Measurements from ENCODE around the gene JARID2.
A peak's percentile ranks its signal among the peaks of the same experiment; 100 is the strongest.
"Not testable (repeated sequence)": the region's sequence is repeated elsewhere in the genome, so short reads cannot be mapped to it uniquely, and the experiment has no call there.

The JARID2 gene

GRCh38 chr6:15265787-15266186, 19.9 kb downstream of the JARID2 start:
- DNase-seq: no peak

- peak; percentile 69 for DNase-seq
Measured at GRCh38 chr6:15266423-15266996, 20.6 kb downstream of the JARID2 start.

GRCh38 chr6:15267221-15267620, 21.4 kb downstream of the JARID2 start:
- no peak for DNase-seq

- DNase-seq: no peak
Measured at GRCh38 chr6:15268137-15268908, 22.5 kb downstream of the JARID2 start.

GRCh38 chr6:15269011-15269410, 23.1 kb downstream of the JARID2 start:
- no peak for DNase-seq

- no peak for DNase-seq
Measured at GRCh38 chr6:15269619-15270018, 23.8 kb downstream of the JARID2 start.

GRCh38 chr6:15270402-15270801, 24.5 kb downstream of the JARID2 start:
- DNase-seq: no peak

- DNase-seq: no peak
Measured at GRCh38 chr6:15272562-15272961, 26.7 kb downstream of the JARID2 start.

- no peak for DNase-seq
Measured at GRCh38 chr6:15274692-15275387, 29.0 kb downstream of the JARID2 start.

- DNase-seq: no peak
Measured at GRCh38 chr6:15276036-15276985, 30.4 kb downstream of the JARID2 start.

- DNase-seq: no peak
Measured at GRCh38 chr6:15279047-15279661, 33.3 kb downstream of the JARID2 start.

- DNase-seq: no peak
Measured at GRCh38 chr6:15280028-15280427, 34.2 kb downstream of the JARID2 start.

- no peak for DNase-seq
Measured at GRCh38 chr6:15280961-15281360, 35.1 kb downstream of the JARID2 start.

GRCh38 chr6:15282334-15282733, 36.5 kb downstream of the JARID2 start:
- DNase-seq: no peak

GRCh38 chr6:15283986-15284361, 38.1 kb downstream of the JARID2 start:
- no peak for DNase-seq

GRCh38 chr6:15284743-15285142, 38.9 kb downstream of the JARID2 start:
- no peak for DNase-seq

GRCh38 chr6:15285682-15286294, 39.9 kb downstream of the JARID2 start:
- no peak for DNase-seq

- DNase-seq: peak; percentile 41
Measured at GRCh38 chr6:15287670-15288375, 42.0 kb downstream of the JARID2 start.

GRCh38 chr6:15288856-15289255, 43.0 kb downstream of the JARID2 start:
- DNase-seq: no peak

GRCh38 chr6:15289456-15289855, 43.6 kb downstream of the JARID2 start:
- DNase-seq: not testable (repeated sequence)

- no peak for DNase-seq
Measured at GRCh38 chr6:15290067-15290680, 44.3 kb downstream of the JARID2 start.
